ENCODE data around the gene FBXW5.

DNA sequence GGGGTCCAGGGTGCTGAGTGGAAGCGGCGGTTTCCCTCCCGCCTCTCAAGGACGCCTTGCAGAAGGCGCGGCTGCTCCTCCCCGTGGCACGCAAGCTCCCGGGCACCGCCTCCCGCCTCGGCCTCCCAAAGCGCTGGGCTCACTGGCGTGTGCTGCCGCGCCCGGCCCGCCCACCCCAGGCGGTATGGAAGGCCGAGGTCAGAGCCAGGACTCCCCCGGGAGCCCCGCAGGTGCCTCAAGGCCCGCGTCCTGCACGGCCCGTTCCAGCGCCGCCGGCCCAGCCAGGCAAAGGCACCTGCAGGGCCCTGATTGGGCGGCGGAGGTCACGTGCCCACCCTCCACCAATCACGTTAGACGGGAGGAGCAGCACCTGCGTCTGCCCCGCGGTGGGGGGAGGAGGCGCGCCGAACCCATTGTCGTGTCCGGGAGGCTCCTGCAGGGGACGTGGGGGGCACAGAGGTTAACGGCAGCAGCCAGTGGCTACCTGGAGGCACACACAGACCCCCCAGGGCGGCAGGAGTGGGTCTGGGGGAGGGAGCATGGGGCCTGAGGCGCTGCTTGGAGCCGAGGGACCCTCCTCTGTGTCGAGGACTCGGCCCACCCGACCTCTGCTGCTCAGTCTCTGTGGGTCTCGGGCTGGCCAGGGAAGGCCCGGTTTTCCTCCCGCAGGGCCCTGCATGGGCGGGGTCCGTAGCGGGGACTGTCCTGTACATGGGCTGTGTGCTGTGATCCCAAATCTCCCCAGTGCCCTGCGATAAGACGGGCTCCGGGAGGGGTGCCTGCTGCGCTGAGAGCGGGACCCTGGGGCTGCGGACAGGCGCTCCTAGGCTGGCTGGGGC lies 5.5 kb upstream of the FBXW5 start:
- TF ChIP-seq, protein P1, sequence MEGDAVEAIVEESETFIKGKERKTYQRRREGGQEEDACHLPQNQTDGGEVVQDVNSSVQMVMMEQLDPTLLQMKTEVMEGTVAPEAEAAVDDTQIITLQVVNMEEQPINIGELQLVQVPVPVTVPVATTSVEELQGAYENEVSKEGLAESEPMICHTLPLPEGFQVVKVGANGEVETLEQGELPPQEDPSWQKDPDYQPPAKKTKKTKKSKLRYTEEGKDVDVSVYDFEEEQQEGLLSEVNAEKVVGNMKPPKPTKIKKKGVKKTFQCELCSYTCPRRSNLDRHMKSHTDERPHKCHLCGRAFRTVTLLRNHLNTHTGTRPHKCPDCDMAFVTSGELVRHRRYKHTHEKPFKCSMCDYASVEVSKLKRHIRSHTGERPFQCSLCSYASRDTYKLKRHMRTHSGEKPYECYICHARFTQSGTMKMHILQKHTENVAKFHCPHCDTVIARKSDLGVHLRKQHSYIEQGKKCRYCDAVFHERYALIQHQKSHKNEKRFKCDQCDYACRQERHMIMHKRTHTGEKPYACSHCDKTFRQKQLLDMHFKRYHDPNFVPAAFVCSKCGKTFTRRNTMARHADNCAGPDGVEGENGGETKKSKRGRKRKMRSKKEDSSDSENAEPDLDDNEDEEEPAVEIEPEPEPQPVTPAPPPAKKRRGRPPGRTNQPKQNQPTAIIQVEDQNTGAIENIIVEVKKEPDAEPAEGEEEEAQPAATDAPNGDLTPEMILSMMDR (IDR thresholded peaks at IDR 0.05), result no peak
- TF ChIP-seq EP300 (IDR thresholded peaks at IDR 0.05), result no peak

All from suprapubic skin (tissue), 3 donors.